AG04449 (cell line): Measurements from ENCODE around the gene CABP7.

Experiments
- CTCF ChIA-PET: fragments of 350-600 bp; formaldehyde crosslinking; extraction: SDS; loops from one replicate; lab custom pipeline; 2021; ENCODE audit warnings: antibody characterized with exemption; lab: Yijun Ruan, JAX
- POLR2A ChIA-PET: fragments of 400-600, 350-600 bp; formaldehyde crosslinking; extraction: SDS; loops from one replicate; lab custom pipeline; 2020; ENCODE audit warnings: antibody characterized with exemption, inconsistent platforms; lab: Yijun Ruan, JAX
- DNase-seq: peaks from one replicate; pipeline ENCODE4 v3.0.0-alpha.2; 2010; ENCODE audit warnings: low read depth, low spot score
- H3K4me3 ChIP-seq: 2 replicates; pipeline ENCODE4 v1.5.1; 2011; ENCODE audit warnings: low read depth, mild to moderate bottlenecking, control low read depth, low read length
- TF ChIP-seq, protein P1 (sequence below): IDR thresholded peaks from one replicate; pipeline ENCODE4 v1.5.1; 2011; ENCODE audit warnings: mild to moderate bottlenecking, moderate library complexity, low read length, control low read depth, inconsistent platforms; ENCODE audit not compliant: insufficient read depth; ENCODE audit errors: missing control alignments

CABP7 gene

DNA sequence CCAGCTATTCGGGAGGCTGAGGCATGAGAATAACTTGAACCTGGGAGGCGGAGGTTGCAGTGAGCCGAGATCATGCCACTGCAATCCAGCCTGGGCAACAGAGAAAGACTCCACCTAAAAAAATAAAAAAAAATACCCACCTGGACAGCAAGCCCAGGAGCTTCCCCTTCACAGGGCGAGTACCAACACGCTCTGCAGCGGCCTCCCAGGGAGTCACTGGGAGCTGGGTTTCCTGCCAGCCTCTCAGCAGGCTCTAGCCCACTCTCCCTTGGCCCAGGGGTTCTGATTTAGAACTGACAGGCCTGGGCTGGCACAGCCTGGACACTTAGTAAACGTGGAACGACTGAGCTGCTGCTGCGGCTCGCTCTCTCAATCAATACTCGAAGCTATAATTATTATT is 2.0 kb upstream of the CABP7 start:
- no peak overlapping the region for H3K4me3 ChIP-seq
- DNase-seq, result no peak
- ChIA-PET CTCF (interaction anchor here (0.9 to 1.2 kb wide), 2 partner anchors 16 to 92 kb away, joined by 3 read pairs; no protein-coding TSS in a partner anchor), POLR2A (no interaction called here)
- TF ChIP-seq, protein P1, sequence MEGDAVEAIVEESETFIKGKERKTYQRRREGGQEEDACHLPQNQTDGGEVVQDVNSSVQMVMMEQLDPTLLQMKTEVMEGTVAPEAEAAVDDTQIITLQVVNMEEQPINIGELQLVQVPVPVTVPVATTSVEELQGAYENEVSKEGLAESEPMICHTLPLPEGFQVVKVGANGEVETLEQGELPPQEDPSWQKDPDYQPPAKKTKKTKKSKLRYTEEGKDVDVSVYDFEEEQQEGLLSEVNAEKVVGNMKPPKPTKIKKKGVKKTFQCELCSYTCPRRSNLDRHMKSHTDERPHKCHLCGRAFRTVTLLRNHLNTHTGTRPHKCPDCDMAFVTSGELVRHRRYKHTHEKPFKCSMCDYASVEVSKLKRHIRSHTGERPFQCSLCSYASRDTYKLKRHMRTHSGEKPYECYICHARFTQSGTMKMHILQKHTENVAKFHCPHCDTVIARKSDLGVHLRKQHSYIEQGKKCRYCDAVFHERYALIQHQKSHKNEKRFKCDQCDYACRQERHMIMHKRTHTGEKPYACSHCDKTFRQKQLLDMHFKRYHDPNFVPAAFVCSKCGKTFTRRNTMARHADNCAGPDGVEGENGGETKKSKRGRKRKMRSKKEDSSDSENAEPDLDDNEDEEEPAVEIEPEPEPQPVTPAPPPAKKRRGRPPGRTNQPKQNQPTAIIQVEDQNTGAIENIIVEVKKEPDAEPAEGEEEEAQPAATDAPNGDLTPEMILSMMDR, result no peak

DNA sequence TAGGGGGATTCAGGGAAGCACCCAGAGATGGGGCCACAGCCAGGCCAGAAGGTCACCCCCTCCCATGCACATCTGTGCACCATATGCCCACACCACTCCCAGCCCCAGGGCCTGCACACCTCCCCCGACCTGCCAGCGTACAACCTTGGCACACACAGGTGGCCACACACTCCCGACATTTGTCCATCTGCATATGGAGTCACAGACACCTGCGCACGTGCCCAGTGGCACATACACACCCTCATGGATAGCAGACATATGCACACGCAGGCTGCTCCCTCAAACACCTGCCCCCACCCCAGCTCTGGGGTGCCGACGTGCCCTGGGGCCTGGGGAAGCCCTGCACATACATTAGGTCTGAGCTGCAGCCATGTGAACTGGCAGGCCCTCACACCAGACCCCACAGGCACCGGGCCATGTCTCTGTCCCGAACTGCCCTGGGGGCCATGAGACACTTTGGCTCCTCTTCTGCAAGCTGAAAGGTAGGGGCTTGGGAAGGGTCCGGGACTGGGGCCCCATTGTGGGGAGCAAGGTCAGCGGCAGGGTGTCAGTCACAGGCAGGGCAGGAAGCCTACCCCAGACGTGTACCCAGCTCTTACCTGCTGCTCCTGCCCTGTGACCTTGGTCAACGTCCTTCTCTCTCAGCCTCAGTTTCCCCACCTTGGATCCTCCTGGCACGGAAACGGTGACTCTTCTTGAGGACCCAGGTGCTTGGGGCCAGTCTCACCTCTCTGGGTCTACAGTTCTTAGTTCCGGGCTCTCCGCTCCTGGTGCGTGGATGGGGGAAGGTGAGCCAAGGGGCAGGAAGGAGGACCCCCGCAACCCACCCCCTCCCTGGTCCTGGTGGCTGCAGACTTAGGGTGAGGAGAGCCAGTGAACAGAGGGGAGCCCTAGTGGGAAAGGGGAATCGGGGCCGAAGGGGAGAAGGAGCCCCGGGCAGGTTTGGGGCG is 579 bp upstream of the CABP7 start:
- CTCF ChIA-PET, result interaction anchor here (0.5 to 0.8 kb wide), 2 partner anchors 16 to 562 kb away, joined by 3 read pairs; no protein-coding TSS in a partner anchor

DNA sequence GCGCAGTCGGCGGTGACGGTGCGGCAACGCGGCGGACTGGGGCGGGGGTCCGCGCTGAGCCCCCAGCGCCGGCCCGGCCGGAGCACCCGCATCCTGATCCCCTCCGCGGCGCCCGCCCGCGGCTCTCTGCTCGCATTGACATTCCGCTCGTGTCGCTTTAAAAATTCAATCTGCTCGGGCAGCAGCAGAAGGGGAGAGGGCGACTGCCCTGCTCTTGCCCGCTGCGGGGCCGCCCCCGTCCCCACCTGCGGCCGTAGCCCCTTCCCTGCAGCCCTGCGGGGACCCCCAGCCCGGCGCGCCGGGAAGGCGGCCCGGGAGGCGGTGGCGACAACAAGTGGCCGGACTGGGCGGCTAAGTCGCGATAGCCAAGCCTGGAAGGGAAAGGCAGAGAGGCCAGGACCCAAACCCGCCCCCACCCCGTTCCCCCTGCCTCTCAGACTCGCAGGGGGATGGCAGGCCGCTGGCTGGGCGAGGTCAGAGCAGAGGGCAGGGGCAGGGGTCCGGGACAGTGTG is 1.1 kb downstream of the CABP7 start:
- ChIA-PET CTCF (interaction anchor here (1.0 kb wide), 1 partner anchor 368 kb away, joined by 3 read pairs; no protein-coding TSS in a partner anchor), POLR2A (no interaction called here)
- TF ChIP-seq, protein P1, result no peak
- DNase-seq, result no peak
- no peak overlapping the region for H3K4me3 ChIP-seq

More for the DNA sequence above, 579 bp upstream of the CABP7 start:
- TF ChIP-seq, protein P1, result no peak
- H3K4me3 ChIP-seq, result no peak overlapping the region
- no peak for DNase-seq
- POLR2A ChIA-PET, result interaction anchor here (0.6 kb wide), 1 partner anchor 35 kb away, joined by 3 read pairs; no protein-coding TSS in a partner anchor

DNA sequence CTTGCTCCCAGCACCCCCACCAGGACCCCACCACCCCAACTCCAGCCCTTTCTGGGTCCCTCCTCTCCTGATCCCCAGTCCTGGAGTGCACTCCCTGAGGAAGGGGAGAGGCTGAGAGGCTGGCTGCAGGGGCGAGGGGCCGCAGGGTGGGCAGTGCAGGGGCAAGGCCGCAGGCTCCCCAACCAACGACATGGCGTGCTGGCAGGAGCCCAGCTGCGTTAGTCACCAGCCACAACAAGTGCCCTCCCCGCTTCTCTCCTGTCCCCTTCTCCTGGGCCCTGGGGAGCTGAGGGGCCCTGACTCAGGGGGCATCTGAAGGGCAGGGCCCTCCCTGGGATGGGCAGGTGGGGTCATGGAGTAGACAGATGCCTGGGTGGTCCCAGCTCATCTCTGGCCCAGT is 2.3 kb downstream of the CABP7 start:
- H3K4me3 ChIP-seq, result no peak overlapping the region
- ChIA-PET POLR2A (no interaction called here), CTCF (interaction anchor here (0.8 kb wide), 1 partner anchor 281 kb away, joined by 4 read pairs; no protein-coding TSS in a partner anchor)
- TF ChIP-seq, protein P1, result no peak
- DNase-seq, result no peak

DNA sequence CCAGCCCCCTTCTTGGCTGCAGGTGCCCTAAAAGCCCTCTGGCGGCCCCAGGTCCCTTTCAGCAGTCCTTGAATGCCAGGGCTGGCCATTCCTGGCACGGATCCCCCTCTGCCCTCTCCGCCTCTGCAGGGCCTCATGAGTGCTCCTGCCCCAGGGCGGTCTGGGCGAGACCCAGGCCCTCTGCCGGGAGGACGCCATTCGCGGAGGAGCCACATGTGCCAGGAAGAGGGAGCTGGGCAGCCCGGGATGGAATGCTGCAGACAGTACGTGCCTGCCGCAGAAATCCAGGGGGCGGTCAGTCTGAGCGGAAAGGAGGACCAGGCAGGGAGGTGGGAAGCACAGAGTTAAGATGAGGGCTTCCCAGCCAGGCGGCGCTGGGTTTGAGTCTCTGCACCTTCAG is 2.8 kb downstream of the CABP7 start:
- CTCF ChIA-PET, result interaction anchor here (0.8 to 1.0 kb wide), 2 partner anchors 11 to 281 kb away, joined by 3 to 4 read pairs; no protein-coding TSS in a partner anchor
- H3K4me3 ChIP-seq, result no peak overlapping the region
- POLR2A ChIA-PET, result no interaction called here
- DNase-seq, result no peak
- TF ChIP-seq, protein P1, result no peak

DNA sequence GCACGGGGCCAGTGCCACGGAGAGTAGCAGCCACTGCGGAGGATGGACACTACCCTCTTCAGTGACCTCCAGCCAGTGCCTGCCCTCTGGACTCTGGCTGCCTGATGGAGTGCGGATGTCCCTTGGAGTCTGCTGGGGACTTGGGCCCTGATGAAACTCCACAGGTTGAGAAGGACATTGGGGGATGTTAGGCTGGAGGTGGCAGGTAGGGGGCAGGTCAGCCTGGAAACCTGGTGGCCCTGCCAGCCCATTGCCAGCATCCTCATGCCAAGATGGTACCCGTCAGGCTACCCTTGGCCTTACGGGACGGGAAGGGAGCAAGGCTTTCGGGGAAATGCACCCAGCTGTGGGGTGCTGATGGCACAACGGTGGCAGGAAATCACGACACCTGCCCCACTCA is 4.0 kb downstream of the CABP7 start:
- H3K4me3 ChIP-seq, result no peak overlapping the region
- no peak for DNase-seq
- POLR2A ChIA-PET, result no interaction called here
- TF ChIP-seq, protein P1, result no peak
- CTCF ChIA-PET, result interaction anchor here (1.2 to 1.8 kb wide), 2 partner anchors 27 to 365 kb away, joined by 3 to 7 read pairs; no protein-coding TSS in a partner anchor
